ENCODE data around the gene EP400.

- no peak for TF ChIP-seq CTCF (IDR thresholded peaks at IDR 0.05; ENCODE audit: low read depth, low read length)
- no peak for TF ChIP-seq POLR2A (IDR thresholded peaks at IDR 0.05; ENCODE audit: extremely low read depth, insufficient read length)
- no peak for TF ChIP-seq MAX (IDR thresholded peaks at IDR 0.05; ENCODE audit: low read depth, low read length)
- no peak for TF ChIP-seq MYC (IDR thresholded peaks at IDR 0.05; ENCODE audit: low read depth, low read length)
Observed at GRCh38 chr12:131940141-131940547, 9.6 kb upstream of the EP400 start.

Measured in NB4 (cell line).